ENCODE results near the gene HMGB1.

Gene HMGB1

GRCh38 chr13:30431269-30431940 lies 34.3 kb downstream of the HMGB1 start:
- in situ Hi-C loops (cut with HindIII; ENCODE audit: low sequenced_read_pairs) = no loop called here

DNA sequence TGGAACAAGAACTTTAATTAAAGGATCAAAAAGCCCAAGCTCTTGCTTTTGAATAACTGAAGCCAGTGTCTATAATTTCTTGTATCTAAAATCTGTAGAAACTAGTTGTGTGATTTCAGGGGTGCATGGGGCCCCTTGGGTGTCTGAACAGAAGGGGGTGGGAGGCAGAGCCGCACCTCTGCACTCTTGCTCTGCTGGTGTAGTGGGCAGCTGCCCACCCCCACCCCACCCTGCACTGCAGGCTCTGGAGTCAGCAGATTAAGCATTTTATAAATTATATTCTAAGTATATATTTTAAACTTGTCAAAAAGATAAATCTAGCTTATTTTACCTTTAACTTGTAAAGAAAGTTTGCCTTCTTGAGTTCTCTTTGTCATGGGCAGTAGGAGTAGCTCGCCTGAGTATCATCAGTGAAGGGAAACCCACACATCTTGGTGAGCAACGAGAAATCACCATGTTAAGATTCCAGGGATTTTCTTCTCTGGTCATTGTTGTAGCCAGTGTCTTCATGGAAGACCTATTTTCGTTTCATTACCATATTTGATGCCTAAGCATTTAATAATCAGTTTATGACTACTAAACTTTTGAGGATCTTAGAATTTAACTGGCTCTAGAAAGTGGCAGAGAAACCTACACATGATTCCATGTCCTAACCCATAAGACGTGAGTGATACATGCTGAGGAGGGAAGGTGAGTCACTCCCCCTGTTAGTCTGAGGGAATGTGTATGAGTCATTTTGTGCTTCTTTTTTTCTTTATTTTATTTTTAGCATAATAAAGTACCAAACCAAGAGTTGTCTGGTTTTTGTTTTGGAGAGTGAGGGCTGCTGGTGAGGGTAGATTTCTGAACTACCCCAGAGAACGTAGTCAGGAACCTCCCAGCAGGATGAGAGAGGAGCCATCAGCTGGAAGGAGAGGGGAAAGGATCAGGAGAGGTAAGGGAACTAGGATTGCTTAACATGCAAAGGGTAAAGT lies 35.7 kb downstream of the HMGB1 start:
- in situ Hi-C loops (cut with HindIII; ENCODE audit: low sequenced_read_pairs) = no loop called here

DNA sequence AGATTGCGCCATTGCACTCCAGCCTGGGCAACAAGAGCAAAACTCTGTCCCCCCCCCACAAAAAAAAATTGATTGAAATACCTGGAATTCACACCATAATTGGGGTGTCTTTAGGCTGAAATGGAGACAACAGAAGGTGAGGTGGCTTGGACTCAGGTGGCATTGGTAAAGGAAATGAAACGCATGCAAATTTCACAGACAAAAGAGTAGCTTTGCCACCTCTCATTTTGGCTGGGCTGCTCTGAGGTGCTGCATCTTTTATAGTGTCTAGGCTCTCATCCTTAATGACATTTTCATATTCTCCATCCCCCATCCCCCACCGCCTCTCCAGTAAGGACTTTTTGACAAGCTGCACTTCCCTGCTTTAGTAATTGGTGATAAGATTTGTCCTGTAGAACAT lies 36.5 kb downstream of the HMGB1 start:
- in situ Hi-C loops (cut with HindIII; ENCODE audit: low sequenced_read_pairs) = no loop called here

DNA sequence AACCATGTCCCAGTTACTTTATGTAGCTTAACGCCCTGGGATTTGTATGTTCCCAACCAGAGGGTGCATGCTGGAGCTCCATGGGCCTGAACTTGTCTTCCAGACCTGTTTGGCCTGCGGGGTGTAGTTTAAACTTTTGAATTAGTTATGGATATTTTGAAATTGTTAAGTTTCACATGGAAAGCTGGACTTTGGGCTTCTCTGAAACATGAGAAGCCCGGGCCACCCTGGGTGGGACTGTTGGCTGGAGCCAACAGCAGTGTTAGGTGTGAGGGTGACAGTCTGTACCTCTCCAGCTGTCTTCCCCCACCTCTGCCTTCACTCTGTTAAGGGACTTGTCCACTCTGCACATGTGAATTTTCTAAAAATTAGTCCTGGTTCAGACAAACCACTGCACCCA lies 41.8 kb downstream of the HMGB1 start:
- in situ Hi-C loops (cut with HindIII; ENCODE audit: low sequenced_read_pairs) = no loop called here

DNA sequence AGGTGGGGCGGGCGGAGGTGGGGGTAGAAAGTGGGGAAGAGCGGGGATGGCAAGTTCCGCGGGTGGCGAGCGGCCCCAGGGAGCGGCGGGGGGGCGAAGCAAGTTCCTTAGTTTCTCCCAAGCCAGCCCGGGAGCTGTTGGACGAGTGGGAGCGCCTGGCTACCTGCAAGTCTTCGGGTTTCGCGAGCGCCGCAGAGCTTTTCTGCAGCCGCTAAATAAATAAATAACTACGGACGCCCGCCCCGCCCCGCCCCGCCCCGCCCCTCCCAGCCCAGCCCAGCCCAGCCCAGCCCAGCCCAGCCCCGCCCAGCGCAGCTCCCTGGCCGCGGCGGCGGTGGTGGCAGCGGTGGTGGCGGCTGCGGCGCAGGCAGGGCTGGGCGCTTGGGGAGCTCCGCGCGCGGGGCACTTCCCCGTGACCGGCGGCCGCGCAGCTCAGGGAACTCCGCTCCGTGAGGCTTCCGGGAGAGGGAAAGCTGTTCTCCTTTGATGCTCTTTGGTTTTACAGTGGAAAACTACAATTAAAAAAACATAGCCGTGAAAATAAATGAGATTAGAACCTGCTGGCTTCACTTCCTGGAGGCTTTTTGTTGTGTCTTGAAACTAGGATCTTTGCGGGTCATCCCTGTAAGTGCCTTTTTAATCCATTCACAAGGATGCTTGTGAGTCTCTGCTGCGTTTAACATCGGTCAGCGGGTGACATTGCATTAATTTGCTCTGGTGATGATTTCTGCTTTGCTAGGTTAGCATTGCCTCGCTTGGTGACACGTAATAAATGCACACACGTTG lies 43.5 kb downstream of the HMGB1 start, which contains the start of gene UBE2L5:
Gene UBE2L5, plus strand, starts transcription at position 440 of the 786 bp plus-strand sequence. CDS start 5,498 bp downstream, outside the sequence.
- in situ Hi-C loops (cut with HindIII; ENCODE audit: low sequenced_read_pairs) = no loop called here

- in situ Hi-C loops (cut with HindIII; ENCODE audit: low sequenced_read_pairs) = no loop called here
Observed at GRCh38 chr13:30421093-30422053, 44.4 kb downstream of the HMGB1 start.

GRCh38 chr13:30418717-30419459 lies 46.8 kb downstream of the HMGB1 start:
- in situ Hi-C loops (cut with HindIII; ENCODE audit: low sequenced_read_pairs) = no loop called here

DNA sequence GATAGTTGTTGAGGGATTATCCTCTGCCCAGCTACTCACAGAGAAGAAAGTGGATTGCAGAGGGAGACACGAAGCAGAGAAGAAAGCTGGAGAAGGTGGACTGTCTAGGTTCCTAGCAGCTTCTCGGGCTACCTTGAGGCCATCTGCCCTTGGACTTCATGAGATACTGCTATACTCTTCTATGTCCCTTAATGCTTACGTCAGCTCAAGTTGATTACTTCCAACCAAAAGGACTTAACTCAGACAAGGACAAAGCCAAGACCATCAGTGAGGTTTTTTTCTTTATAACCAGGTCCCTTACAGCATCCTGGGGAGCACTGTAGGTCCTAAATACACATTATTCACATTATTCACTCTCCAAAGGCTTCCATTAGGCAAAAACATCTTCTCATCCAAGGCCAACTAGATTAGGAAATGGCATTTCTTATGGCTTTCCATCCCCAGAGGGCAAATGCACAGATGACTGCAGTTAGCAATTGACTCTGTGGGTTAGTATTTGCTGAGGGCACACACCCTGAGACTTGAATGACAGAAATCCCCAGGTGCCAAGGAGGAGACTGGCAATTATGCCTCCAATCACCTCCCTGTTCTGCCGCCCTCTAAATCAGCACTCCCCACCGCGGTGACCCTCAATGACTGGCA lies 47.5 kb downstream of the HMGB1 start:
- in situ Hi-C loops (cut with HindIII; ENCODE audit: low sequenced_read_pairs) = no loop called here

GRCh38 chr13:30416471-30416870 lies 49.3 kb downstream of the HMGB1 start:
- in situ Hi-C loops (cut with HindIII; ENCODE audit: low sequenced_read_pairs) = no loop called here

DNA sequence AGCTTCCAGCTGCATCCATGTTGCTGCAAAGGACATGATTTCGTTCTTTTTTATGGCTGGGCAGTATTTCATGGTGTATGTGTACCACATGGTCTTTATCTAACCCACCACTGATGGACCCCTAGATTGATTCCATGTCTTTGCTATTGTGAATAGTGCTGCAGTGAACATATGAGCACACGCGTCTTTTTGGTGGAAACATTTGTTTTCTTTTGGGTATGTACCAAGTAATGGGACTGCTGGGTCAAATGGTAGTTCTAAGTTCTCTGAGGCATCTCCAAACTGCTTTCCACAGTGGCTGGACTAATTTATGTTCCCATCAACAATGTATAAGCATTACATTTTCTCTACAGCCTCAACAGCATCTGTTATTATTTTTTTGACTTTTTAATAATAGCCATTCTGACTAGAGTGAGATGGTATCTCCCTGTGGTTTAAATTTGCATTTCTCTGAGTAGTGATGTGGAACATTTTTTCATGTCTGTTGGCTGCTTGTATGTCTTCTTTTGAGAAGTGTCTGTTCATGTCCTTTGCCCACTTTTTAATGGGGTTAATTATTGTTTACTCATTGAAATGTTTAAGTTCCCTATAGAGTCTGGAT lies 50.2 kb downstream of the HMGB1 start:
- in situ Hi-C loops (cut with HindIII; ENCODE audit: low sequenced_read_pairs) = no loop called here

- in situ Hi-C loops (cut with HindIII; ENCODE audit: low sequenced_read_pairs) = no loop called here
Observed at GRCh38 chr13:30413842-30414241, 51.9 kb downstream of the HMGB1 start.

GRCh38 chr13:30412346-30412745 lies 53.4 kb downstream of the HMGB1 start:
- in situ Hi-C loops (cut with HindIII; ENCODE audit: low sequenced_read_pairs) = no loop called here

GRCh38 chr13:30410705-30411125 lies 55.0 kb downstream of the HMGB1 start:
- in situ Hi-C loops (cut with HindIII; ENCODE audit: low sequenced_read_pairs) = no loop called here

DNA sequence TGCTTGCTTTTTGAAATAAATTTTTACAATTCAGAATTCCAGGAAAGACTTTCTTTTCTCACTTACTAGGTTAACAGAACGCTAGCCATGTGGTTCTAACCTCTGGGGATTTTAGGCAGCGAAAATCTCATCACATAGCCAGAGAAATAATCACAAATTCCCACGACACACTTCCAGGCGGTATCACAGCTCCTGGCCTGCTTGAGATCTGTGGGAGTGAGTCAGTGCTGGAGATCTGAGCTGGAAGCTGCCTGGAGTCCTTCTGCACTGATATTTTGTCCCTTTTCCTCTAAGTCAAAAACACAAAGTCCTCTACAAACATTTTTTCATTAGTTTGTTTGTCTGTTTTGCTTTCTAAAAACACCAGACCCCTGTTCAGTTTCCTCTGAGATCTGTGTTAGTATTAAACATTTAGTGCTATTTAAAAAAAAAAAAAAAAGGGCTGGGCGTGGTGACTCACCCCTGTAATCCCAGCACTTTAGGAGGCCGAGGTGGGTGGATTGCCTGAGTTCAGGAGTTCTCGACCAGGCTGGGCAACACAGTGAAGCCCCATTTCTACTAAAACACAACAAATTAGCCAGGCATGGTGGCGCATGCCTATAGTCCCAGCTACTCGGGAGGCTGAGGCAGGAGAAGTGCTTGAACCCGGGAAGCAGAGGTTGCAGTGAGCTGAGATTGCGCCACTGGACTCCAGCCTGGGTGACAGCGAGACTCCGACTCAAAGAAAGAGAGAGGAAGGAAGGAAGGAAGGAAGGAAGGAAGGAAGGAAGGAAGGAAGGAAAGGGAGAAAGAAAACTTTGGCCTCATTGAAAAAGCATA lies 55.6 kb downstream of the HMGB1 start:
- in situ Hi-C loops (cut with HindIII; ENCODE audit: low sequenced_read_pairs) = no loop called here

DNA sequence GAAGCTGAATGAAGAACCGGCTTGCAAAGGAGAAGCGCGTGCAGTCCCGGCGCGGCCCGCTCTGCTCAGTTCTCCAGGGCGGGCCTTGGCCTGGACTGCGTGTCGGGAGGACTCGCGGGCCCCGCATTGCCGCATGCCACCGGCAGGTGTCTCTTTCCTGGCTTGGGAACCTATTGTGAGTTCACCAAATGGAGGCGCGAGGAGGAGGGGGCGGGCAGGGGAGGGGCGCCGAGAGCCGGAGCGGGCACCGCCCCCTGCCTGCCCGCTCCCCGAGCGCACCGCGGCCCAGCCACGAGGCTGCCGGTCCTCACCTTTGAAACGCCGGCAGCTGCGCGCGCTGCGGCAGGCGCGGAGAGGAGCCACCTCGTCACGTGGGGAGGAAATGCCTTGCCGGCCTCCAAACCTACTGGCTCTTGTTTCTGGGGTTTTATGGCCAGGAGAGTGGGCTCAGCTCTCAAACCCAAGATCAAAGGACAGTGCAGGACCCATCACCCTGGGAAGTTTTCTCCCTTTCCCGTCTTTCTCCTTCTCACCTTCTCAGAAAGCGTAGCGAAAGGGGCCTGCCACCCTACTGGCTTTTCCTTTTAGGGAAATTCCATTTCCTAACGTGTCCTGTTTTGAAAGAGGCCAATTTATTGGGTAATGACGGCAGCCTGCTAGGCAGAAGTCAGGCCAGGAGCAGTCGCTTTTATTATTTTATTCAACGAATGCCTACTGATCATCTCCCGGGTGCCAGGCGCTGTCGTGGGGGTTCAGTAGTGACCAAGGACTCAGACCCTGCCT lies 57.2 kb downstream of the HMGB1 start:
- in situ Hi-C loops (cut with HindIII; ENCODE audit: low sequenced_read_pairs) = no loop called here

- in situ Hi-C loops (cut with HindIII; ENCODE audit: low sequenced_read_pairs) = no loop called here
Observed at GRCh38 chr13:30406779-30407416, 58.8 kb downstream of the HMGB1 start.

Measured in DLD1 (cell line).